HG02678 (cell line): ENCODE measurements around the gene LIMS2.
A peak's percentile ranks its signal among the peaks of the same experiment; 100 is the strongest.

Source experiments
- ATAC-seq: cut with Tn5 transposase; IDR thresholded peaks from one replicate; pipeline ENCODE4 v1.9.1; 2021; ENCODE audit warnings: mild to moderate bottlenecking, moderate library complexity; ENCODE audit not compliant: unreplicated experiment

LIMS2 gene

DNA sequence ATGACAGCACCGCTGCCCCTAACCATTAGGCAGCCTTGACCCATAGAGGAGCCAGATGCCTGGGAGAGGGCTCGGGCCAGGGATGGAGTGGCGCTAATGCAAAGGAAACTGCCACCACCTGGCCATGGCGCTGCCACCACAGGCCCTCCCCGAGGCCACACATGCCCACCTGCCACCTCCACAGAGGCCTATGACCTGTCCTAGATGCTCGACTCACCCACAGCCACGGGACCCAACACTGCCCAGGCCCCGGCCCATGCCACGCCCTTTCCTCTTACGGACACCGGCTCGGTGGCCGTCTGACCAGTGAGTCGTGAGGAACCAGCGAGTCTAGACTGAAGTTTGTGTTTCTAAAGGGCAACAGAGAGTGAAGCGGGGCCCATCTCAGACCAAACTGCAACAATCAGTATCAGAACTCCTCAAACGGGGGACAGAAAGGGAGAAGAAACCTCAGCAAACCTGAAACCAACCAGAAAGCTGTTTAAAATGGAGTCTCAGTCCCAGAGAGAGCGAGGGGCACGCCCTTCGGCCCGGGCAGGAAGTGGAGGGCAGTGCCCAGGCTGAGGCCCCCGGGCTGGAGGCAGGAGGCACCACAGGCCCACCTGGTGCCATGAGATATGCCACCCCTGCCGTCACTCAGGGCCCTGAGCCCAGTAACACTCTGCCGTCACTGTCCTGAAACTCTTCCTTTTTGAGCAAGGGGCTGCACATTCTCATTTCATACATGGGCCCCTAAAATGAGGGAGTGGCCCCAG, 28.7 kb downstream of the LIMS2 start:
- ATAC-seq: no peak

DNA sequence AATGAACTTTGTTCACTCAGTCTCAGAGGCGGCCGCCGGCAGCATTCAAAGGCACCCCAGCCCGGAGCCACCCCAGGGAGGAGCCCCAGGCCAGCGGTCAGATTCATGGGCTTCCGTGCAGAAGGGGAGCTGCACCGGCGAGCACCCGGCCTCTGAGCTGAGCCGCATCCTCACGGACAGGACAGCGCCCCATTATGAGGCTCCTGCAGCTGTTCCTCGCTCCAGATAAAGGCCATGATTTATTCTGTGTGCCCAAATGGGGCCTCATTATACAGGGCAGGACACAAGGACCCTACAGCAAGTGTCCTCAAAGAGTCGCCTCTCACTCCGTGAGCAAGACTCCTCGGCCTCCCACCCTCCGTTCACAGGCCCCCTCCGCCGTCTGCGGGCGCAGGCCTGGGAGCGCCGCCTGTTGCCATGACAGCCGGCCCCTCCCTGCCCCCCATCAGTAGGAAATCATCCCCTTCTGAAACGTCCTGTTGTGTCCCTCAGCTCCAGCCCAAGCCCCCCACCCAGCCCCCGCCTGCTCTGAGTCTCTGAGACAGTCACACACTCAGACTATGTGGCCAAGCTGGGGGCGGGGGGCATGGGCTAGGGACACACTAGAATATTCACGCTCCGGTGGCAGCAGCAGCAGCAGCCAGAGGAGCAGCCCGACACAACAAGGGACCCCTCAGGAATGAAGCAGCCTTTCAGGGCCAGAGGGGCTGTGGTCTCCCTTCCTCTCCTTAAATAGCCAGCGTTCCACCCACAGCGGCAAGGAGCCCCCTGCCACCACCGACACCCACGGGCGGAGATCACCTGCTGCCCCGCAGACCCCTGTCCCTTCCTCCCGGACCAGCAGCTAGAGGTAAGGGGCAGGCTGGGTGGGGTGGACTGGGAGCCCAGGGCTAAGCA, 29.7 kb downstream of the LIMS2 start, which contains the start of gene GPR17:
TSS of gene GPR17 (plus strand) at position 759 of the 897 bp plus-strand sequence. CDS start 4,583 bp downstream, outside the sequence.
- ATAC-seq: no peak

DNA sequence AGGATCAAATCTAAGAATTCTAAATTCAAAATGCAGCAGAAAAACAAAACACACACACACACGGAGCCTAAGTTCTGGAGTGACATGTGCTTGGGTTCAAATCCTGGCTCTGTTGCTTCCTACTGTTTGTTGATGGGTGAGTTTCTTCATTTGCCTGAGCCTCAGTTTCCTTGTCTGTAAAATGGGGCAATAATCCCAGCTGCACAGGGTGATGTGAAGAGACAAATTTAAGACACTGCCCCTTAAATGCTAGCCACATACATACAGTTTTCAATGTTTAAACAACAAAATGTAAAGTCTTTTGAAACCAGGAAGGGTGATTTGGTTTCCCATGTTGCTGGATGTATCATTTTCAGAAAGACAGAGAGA, 30.3 kb downstream of the LIMS2 start:
- ATAC-seq: no peak

DNA sequence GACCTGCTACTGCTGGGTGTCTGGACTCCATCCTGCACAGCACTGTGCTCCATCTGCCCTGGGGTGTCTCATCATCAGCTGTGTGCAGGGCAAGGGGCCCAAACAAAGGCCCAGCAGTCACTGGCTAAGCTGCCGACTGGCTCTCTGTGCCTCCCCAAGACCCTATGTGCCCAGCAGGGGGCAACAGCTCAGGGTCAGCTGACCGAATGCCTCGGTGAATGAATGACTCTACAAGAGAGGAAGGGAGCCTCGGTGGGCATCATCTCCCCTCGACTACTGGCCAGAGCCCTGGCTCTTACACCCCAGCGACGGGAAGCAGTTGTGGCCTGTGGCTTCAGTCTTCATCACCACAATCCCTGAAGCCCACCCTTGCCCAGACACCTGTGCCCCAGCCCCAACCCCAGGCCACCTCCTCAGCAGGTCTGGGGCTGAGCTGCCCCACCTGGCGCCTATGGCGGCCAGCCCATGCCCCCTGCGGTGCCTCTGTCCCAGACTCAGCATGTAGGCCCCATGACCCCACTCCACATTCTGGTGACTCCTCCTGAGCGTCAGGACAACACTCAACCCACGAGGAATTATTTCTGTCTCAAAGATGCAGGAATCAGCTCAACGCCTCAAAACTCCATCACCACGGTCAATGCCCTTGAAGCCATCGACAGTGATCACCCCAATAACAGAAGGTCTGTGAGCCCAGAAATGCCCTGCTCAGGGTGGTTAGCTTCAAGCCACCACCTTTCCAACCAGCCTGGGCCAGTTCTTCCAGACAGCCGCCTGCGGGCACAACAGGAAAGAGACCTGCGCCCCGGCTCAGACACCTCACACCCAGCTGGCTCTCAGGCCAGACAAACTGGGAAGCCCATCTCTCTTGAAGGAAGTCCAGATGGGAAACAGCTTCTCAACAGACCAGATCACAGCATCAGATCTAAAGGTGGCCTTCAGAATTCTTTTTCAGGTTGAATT, 31.0 kb downstream of the LIMS2 start:
- no peak for ATAC-seq

GRCh38 chr2:127643439-127644065, 31.8 kb downstream of the LIMS2 start:
- ATAC-seq: no peak

DNA sequence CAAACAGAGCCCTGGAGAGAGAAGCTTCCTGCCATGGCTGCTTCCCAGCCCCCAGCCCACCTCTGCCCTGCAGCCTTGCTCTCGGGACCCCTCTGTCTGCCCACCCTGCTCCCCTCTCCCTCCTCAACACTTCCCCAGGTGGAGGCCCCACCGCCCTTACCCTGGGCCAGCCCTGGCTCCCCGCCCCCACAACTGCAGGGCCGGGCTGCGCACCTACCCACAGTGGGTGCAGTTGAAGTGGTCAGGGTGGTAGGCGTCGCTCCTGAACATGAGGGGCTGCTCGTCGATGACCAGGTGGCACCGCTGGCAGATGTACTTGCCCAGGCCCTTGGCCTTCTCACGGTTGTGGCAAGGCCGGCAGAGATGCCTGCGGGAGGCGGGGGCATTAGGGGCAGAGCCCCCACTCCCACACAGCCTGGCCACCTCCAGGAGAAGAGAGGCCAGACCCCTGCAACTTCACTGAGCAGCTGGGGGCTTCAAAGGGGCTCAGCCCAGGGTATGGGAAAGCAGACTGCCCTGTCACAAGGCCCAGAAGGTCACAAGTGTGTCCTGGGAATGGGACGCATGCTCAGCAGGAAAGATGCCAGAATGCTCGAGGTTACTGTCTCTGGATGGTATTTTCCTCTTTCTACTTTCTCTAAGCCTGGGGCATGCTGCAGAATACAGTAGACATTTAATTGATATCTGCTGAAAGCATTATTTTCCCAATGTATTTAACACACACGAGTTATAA, 32.5 kb downstream of the LIMS2 start:
- ATAC-seq: no peak

DNA sequence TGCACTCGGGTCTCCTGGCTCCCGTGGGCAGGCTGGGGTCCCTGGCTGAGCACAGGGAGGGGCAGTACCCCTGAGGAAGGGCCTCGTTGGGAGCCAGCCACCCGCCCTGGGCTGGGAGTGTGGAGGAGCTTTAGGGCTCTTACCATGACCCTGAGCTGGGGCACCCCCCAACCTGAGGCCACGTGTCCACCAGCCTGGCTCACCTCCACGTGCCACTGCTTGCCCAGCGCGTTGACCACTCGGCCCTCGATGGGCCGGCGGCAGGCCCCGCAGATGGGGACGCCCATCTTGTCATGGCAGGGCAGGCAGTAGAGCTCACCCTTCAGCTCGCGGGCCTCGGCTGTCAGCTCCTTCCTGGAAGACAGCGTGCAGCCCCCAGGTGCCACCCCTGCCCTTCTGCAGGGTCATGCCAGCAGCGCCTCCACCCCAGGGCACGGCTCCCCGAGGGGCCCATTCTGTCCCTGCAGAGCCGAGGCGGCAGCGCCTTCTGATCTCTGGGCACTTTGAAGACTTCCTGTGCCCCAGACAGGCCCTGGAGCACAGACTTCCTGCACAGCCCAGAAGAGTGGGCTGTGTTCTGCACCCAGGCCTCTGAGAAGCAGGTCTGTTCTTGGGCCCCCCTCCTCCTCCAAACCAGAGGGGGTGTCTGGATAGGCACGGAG, 33.4 kb downstream of the LIMS2 start:
- ATAC-seq: no peak

GRCh38 chr2:127641133-127641532, 34.2 kb downstream of the LIMS2 start:
- no peak for ATAC-seq

GRCh38 chr2:127640082-127641072, 35.0 kb downstream of the LIMS2 start:
- peak; percentile 66 for ATAC-seq

- no peak for ATAC-seq
Observed at GRCh38 chr2:127639111-127639474, 36.2 kb downstream of the LIMS2 start.

- no peak for ATAC-seq
Observed at GRCh38 chr2:127638361-127639110, 36.8 kb downstream of the LIMS2 start.

- no peak for ATAC-seq
Observed at GRCh38 chr2:127637725-127638252, 37.5 kb downstream of the LIMS2 start.

GRCh38 chr2:127637236-127637630, 38.1 kb downstream of the LIMS2 start:
- no peak for ATAC-seq

GRCh38 chr2:127636248-127637235, 38.8 kb downstream of the LIMS2 start:
- ATAC-seq: no peak

DNA sequence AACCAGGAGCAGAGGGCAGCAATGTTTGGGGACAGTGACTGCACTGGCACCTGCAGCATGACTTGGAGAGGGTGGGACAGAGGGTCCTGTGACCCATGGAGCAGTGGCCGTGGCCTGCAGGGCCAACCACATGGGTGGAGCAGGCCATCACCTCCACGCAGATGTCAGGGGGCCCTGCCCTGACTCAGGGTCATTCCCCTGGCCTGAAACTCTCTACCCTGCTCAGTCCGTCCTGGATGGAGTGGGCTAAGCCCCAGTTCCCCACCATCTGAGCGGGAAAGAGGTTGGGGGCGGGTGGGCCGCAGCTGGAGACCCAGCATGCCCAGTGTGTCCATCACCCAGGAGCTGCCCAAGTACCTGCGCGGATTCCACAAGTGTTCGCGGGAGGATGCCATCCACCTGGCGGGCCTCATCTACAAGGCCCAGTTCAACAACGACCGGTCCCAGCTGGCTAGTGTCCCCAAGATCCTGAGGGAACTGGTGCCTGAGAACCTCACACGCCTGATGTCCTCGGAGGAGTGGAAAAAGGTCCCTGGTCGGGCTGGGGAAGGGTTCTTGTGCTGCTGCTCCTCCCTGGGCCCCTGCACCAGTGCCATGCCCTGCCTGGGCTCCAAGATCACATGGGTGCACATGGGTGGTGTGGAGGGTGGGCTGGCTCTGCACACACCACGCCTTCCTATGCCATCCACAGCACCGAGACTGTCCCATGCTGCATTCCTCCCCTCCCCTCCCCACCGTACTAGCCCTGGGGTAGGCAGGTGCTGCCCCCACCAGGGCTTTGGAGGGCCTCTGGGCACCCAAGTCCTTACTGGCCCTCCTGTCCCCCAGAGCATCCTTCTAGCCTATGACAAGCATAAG, 39.7 kb downstream of the LIMS2 start:
- ATAC-seq: no peak
